ENCODE results near the gene THAP3. TPM values are rescaled to one million over a fixed set of nuclear protein-coding genes. Genes with fewer than 3 reads are reported as not detected.

THAP3 gene
- total and polyA plus RNA-seq, 2 experiments from 2014 or later = 15.1 to 23.8 TPM

GRCh38 chr1:6657138-6657537 is 32.5 kb downstream of the THAP3 start:
- H3K4me1 ChIP-seq (ENCODE audit: insufficient read depth) = no peaks in the 10 kb centered on the region
- no peak overlapping the region for H3K4me3 ChIP-seq
- no peak overlapping the region for H3K4me2 ChIP-seq
- DNase-seq (ENCODE audit: low spot score) (no peak), ATAC-seq (no peak)
- no peak overlapping the region for H3K4me3 Mint-ChIP-seq
- TF ChIP-seq, protein P1, sequence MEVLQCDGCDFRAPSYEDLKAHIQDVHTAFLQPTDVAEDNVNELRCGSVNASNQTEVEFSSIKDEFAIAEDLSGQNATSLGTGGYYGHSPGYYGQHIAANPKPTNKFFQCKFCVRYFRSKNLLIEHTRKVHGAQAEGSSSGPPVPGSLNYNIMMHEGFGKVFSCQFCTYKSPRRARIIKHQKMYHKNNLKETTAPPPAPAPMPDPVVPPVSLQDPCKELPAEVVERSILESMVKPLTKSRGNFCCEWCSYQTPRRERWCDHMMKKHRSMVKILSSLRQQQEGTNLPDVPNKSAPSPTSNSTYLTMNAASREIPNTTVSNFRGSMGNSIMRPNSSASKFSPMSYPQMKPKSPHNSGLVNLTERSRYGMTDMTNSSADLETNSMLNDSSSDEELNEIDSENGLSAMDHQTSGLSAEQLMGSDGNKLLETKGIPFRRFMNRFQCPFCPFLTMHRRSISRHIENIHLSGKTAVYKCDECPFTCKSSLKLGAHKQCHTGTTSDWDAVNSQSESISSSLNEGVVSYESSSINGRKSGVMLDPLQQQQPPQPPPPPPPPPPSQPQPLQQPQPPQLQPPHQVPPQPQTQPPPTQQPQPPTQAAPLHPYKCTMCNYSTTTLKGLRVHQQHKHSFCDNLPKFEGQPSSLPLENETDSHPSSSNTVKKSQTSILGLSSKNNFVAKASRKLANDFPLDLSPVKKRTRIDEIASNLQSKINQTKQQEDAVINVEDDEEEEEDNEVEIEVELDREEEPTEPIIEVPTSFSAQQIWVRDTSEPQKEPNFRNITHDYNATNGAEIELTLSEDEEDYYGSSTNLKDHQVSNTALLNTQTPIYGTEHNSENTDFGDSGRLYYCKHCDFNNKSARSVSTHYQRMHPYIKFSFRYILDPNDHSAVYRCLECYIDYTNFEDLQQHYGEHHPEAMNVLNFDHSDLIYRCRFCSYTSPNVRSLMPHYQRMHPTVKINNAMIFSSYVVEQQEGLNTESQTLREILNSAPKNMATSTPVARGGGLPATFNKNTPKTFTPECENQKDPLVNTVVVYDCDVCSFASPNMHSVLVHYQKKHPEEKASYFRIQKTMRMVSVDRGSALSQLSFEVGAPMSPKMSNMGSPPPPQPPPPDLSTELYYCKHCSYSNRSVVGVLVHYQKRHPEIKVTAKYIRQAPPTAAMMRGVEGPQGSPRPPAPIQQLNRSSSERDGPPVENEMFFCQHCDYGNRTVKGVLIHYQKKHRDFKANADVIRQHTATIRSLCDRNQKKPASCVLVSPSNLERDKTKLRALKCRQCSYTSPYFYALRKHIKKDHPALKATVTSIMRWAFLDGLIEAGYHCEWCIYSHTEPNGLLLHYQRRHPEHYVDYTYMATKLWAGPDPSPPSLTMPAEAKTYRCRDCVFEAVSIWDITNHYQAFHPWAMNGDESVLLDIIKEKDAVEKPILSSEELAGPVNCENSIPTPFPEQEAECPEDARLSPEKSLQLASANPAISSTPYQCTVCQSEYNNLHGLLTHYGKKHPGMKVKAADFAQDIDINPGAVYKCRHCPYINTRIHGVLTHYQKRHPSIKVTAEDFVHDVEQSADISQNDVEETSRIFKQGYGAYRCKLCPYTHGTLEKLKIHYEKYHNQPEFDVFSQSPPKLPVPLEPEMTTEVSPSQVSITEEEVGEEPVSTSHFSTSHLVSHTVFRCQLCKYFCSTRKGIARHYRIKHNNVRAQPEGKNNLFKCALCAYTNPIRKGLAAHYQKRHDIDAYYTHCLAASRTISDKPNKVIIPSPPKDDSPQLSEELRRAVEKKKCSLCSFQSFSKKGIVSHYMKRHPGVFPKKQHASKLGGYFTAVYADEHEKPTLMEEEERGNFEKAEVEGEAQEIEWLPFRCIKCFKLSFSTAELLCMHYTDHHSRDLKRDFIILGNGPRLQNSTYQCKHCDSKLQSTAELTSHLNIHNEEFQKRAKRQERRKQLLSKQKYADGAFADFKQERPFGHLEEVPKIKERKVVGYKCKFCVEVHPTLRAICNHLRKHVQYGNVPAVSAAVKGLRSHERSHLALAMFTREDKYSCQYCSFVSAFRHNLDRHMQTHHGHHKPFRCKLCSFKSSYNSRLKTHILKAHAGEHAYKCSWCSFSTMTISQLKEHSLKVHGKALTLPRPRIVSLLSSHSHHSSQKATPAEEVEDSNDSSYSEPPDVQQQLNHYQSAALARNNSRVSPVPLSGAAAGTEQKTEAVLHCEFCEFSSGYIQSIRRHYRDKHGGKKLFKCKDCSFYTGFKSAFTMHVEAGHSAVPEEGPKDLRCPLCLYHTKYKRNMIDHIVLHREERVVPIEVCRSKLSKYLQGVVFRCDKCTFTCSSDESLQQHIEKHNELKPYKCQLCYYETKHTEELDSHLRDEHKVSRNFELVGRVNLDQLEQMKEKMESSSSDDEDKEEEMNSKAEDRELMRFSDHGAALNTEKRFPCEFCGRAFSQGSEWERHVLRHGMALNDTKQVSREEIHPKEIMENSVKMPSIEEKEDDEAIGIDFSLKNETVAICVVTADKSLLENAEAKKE (CRISPR knock-in tag; IDR thresholded peaks at IDR 0.05) = no peak
- no peak for TF ChIP-seq NANOG (IDR thresholded peaks at IDR 0.05; ENCODE audit: borderline replicate concordance)
- no peak for TF ChIP-seq ZNF114 (CRISPR knock-in tag; IDR thresholded peaks at IDR 0.05)
- TF ChIP-seq POLR2AphosphoS5 (IDR thresholded peaks at IDR 0.05; ENCODE audit: low read depth) = no peak
- TF ChIP-seq STAT1 (IDR thresholded peaks at IDR 0.05; ENCODE audit: unreplicated experiment) = no peak
- no peak for TF ChIP-seq EZH2 (IDR thresholded peaks at IDR 0.05; ENCODE audit: low read depth, unreplicated experiment)
- TF ChIP-seq CREB1 (CRISPR knock-in tag; IDR thresholded peaks at IDR 0.05; ENCODE audit: low read depth) = no peak
- TF ChIP-seq JUNB (IDR thresholded peaks at IDR 0.05; ENCODE audit: unreplicated experiment) = no peak
- TF ChIP-seq, protein P2, sequence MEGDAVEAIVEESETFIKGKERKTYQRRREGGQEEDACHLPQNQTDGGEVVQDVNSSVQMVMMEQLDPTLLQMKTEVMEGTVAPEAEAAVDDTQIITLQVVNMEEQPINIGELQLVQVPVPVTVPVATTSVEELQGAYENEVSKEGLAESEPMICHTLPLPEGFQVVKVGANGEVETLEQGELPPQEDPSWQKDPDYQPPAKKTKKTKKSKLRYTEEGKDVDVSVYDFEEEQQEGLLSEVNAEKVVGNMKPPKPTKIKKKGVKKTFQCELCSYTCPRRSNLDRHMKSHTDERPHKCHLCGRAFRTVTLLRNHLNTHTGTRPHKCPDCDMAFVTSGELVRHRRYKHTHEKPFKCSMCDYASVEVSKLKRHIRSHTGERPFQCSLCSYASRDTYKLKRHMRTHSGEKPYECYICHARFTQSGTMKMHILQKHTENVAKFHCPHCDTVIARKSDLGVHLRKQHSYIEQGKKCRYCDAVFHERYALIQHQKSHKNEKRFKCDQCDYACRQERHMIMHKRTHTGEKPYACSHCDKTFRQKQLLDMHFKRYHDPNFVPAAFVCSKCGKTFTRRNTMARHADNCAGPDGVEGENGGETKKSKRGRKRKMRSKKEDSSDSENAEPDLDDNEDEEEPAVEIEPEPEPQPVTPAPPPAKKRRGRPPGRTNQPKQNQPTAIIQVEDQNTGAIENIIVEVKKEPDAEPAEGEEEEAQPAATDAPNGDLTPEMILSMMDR (conservative IDR thresholded peaks at IDR 0.05; ENCODE audit: low read depth in 2 of 2) = no peak
- H3K27ac Mint-ChIP-seq = no peak overlapping the region
- no peaks in the 10 kb centered on the region; the same call in 1 of the 2 replicates for H4K20me1 ChIP-seq (replicated peaks; ENCODE audit: insufficient read depth)
- H3K9me3 Mint-ChIP-seq = no peaks in the 10 kb centered on the region
- no peaks in the 10 kb centered on the region for H3K27me3 Mint-ChIP-seq (ENCODE audit: insufficient read depth, low read depth, poor library complexity)
- peaks cover 21% of the 10 kb centered on the region for H3K36me3 ChIP-seq (ENCODE audit: insufficient read depth)
- peaks cover 40% of the 10 kb centered on the region for H3K79me2 ChIP-seq (replicated peaks; ENCODE audit: insufficient read depth)
- no peaks in the 10 kb centered on the region for H3K4me1 Mint-ChIP-seq
- H2AFZ ChIP-seq = no peak overlapping the region
- no peaks in the 10 kb centered on the region for H3F3A ChIP-seq (replicated peaks; ENCODE audit: low read depth)
- H3K27ac ChIP-seq (ENCODE audit: low read depth) = no peak overlapping the region
- no peaks in the 10 kb centered on the region for H3K9me2 ChIP-seq (ENCODE audit: insufficient read depth)
- H3K27me3 ChIP-seq (ENCODE audit: insufficient read depth) = no peaks in the 10 kb centered on the region
- H3K36me3 Mint-ChIP-seq (ENCODE audit: low read depth) = peaks cover 37% of the 10 kb centered on the region

All from GM23338 (cell line).